GM21526 (cell line): Measurements from ENCODE around the gene NKIRAS2.

ENCODE experiments used
- ATAC-seq: cut with Tn5 transposase; IDR thresholded peaks from one replicate; pipeline ENCODE4 v1.9.1; 2021; ENCODE audit warnings: moderate library complexity; ENCODE audit not compliant: unreplicated experiment, low FRiP score

NKIRAS2 gene

GRCh38 chr17:42019509-42020404 lies at the start of gene NKIRAS2:
Gene NKIRAS2, plus strand, starts transcription at chr17:42020090. Its CDS starts 1,488 bp downstream, at chr17:42021578.
- ATAC-seq: peak; percentile 48

DNA sequence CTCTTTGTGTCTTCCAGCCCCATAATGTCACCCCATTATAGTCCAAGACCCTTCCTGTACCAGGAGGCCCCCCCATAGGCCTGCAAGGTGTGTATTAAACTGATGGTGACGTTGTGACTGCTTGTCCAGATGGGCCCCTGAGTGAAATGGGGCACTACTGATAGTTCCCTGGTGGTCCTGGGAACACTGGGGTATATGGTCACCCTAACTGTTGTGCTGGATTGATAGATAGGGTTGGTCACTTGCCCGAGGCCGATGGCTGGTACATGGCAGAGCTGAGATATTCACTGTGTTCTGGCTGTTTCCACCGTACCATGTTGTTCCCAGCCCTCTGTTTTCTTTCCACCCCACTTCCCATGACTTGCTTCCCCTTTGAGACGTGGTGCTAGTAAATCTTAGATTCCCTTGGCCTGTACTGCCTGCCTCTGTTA lies 49.0 kb upstream of the NKIRAS2 start:
- ATAC-seq: no peak

- no peak for ATAC-seq
These were observed 48.0 kb upstream of the NKIRAS2 start for GRCh38 chr17:41971721-41972523.

- ATAC-seq: no peak
These were observed 47.1 kb upstream of the NKIRAS2 start for GRCh38 chr17:41972571-41973407.

GRCh38 chr17:41973408-41973811 lies 46.5 kb upstream of the NKIRAS2 start:
- no peak for ATAC-seq

DNA sequence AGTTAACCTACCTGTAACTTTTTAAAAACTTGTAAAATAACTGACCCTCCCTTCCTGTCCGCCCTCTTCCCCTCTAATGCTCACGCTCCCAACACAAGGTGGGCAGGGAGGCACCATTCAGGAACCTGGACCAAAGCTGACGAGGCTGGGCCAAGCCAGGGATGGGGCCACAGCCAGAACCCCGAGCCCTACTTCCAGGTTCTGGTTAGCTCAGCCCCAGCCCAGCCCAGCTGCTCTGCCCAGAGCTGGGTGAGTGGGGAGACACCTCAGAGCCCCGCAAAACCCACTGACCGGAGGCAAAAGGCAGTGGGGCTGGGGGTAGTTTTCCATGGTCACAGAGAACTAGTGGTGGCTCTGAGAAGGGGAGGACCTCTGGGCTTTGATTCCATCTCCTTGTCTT lies 45.9 kb upstream of the NKIRAS2 start:
- no peak for ATAC-seq

DNA sequence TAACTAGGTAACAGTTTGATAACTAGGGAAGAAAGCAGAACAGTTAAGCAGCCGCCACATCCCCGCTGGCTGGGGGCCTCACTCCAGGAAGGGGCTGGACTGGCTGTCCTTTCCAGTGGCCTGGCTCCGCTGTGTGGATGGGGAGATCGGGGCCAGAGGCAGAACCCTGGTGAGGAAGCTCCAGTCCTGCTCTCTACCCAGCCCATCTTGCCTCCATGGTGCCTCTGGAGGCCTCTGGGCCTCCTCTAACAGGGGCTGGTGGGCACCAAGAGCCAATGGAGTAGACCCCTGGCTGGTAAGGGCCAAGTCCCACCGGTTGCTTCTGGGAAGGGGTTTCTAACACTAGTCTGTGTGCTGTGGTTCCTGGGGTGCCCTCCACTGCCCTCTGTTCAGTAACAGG lies 45.2 kb upstream of the NKIRAS2 start:
- ATAC-seq: no peak

DNA sequence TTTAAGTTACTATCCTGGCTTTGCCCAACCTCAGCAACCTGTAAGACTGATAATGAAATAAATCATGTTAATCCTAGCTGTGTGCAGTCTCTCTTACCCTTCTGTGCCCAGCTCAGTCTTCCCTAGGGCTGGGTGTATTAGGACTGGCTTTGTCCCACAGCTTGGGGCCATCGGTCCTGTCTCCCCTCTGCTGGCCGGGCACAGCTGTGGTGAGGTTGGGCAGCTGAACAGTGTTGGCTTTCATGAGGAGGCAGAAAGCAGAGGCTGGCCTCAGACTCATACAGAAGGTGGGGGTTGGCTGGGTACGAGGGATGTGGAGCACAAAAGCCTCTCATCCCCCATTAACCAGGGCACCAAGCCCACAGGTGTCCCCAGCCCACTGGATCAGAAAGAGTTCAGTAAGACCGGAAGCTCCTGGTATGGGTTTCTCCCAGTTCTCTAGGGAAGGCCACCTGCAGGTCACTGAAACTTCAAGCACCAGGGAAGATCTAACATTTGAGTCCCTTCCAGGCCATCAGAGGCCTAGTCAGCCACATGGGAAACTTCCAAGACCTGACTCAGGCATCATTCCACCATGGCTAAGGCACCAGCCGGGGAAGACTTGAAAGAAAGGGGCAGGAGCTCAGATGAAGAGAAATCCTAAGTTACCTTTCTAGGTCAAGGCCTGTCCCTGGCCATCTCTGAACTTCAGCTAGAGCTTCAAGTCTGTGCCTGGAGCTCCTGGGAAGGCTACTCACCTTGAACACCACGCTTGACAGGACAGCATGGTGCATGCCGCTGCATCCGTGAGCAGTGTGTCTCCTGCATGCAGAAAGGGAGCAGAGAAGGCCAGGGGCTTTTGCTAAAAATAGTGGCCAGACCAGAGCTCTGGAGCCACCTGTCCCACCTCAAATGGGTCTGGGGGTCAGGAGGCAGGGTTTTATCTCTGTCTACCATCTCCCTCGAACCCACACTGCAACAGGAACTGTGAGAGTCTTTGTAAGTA lies 44.5 kb upstream of the NKIRAS2 start:
- ATAC-seq: no peak

DNA sequence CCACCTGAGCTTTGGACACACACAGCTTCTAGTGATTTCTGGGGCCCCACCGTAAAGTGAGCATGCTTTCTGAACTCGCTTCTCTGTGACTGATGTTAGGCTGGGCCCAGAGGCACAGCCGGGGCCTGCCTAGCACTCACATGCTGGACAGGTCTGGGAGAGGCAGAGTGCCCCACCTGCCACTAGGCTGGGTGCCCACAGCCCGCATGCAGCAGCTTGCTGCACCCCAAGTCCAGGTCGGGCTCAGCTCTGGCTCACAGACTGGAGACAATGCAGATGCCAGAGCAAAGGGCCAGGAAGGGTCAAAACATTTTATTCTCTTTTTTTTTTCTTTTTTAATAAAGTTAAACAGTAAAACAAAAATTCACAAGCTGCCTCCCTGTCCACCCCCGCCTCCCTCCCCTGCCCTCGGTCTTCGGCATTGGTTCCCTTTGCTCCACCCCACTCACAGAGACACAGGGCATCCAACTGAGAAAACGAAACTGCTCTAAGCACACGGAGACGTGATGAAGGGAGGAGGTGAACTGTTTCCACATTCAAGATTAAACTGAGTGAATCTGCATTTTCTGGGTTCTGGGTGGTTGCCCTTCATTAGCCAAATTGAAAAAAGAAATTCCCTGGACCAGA lies 43.6 kb upstream of the NKIRAS2 start:
- ATAC-seq: no peak

DNA sequence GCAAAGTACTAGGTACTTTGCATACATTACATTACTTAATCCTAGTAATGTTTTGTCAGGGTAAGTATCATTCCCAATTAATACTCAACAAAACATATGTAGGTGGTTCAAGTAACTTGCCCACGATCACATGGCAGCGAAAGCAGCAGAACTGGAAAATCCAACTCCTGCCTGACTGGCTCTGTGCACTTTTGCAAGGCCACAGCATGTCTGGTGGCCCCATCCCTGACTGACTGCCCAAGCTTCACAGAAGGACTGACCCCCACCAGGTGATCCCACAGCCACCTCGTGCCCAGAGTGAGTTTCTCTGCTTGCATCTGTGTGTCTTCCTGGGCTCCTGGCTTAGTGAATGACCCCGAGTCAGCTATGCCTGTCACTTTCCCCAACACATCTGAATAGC lies 41.9 kb upstream of the NKIRAS2 start:
- ATAC-seq: no peak

GRCh38 chr17:41982026-41982760 lies 37.7 kb upstream of the NKIRAS2 start:
- ATAC-seq: no peak

DNA sequence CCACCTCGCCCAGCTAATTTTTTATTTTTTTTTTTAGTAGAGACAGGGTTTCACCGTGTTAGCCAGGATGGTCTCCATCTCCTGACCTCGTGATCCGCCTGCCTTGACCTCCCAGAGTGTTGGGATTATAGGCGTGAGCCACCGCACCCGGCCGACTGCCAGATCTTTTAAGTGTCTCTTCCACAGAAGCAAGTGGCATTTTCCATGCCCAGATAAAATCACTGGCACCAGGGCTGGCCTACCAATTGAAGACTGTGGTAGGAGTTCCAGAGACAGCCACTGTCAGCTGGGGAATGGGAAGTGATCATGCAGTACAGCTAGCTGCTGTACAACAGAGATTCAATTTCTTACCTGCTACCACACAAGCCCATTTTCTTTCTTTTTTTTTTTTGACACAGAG lies 35.4 kb upstream of the NKIRAS2 start:
- ATAC-seq: no peak

DNA sequence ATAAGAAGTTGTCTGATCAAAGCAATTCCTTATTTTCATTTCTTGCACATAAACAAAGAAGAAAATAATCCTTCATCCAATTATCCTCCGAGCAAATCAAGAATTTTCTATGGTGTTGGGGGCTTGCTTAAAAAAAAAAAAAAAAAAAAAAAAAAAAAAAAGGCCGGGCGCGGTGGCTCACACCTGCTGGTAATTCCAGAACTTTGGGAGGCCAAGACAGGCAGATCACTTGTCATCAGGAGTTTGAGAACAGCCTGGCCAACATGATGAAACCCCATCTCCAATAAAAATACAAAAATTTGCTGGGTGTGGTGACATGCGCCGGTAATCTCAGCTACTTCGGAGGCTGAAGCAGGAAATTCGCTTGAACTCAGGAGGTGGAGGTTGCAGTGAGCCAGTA lies 34.0 kb upstream of the NKIRAS2 start:
- ATAC-seq: no peak

- no peak for ATAC-seq
These were observed 33.3 kb upstream of the NKIRAS2 start for GRCh38 chr17:41986634-41987033.

DNA sequence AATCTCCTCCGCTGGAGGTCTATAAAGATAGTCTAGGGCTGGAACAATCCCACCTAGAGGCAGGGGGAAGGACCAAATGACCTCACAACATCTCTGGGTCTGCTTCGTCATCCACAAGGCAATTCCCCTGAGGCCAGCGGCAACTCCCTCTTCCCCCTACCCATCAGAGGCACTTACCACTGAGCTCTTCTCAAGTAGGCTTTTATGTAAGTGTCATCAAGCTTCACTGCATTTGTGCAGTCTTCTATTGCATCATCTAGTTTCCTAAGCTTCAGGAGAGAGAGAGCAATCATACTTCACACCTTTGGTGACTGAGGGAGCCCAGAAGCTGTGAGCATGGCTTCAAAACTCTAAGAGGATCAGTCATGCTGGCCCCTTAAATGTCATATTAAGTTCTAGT lies 32.2 kb upstream of the NKIRAS2 start:
- no peak for ATAC-seq

- no peak for ATAC-seq
These were observed 31.5 kb upstream of the NKIRAS2 start for GRCh38 chr17:41988418-41988817.

GRCh38 chr17:41989702-41990419 lies 30.0 kb upstream of the NKIRAS2 start:
- ATAC-seq: no peak

GRCh38 chr17:41992576-41992975 lies 27.3 kb upstream of the NKIRAS2 start:
- no peak for ATAC-seq
